Glomerular endothelial cell (primary cell): ENCODE results near the gene CBFA2T3. TPM values are rescaled to one million over a fixed set of nuclear protein-coding genes. Genes with fewer than 3 reads are reported as not detected.
A peak's percentile ranks its signal among the peaks of the same experiment; 100 is the strongest.
"Not testable (repeated sequence)": the region's sequence is repeated elsewhere in the genome, so short reads cannot be mapped to it uniquely, and the experiment has no call there.

Experiments
- DNase-seq: peaks from one replicate; pipeline ENCODE4 v3.0.0-alpha.2; 2011; ENCODE audit warnings: low read depth, low spot score; ENCODE audit errors: extremely low read depth
- total RNA-seq: library from RNA; depleted of rRNA; stranded (reverse); fragments of >200 nt; gene quantifications from 2 replicates; pipeline ENCODE4 v1.2.3, GENCODE V29; 2015

The CBFA2T3 gene
- total RNA-seq, 1 donor from 2014 or later, result 0.23 TPM

- no peak for DNase-seq
These were observed 36.8 kb upstream of the CBFA2T3 start for GRCh38 chr16:89013692-89014402.

GRCh38 chr16:89013111-89013510, 36.1 kb upstream of the CBFA2T3 start:
- no peak for DNase-seq

- DNase-seq, result no peak
These were observed 35.6 kb upstream of the CBFA2T3 start for GRCh38 chr16:89012622-89012995.

- no peak for DNase-seq
These were observed 35.1 kb upstream of the CBFA2T3 start for GRCh38 chr16:89011909-89012621.

GRCh38 chr16:89010210-89010925, 33.4 kb upstream of the CBFA2T3 start:
- DNase-seq, result no peak

GRCh38 chr16:89009343-89010209, 32.6 kb upstream of the CBFA2T3 start:
- DNase-seq, result no peak

- not testable (repeated sequence) for DNase-seq
These were observed 31.8 kb upstream of the CBFA2T3 start for GRCh38 chr16:89008796-89009195.

GRCh38 chr16:89007371-89008249, 30.6 kb upstream of the CBFA2T3 start:
- DNase-seq, result no peak

GRCh38 chr16:89006036-89006752, 29.2 kb upstream of the CBFA2T3 start:
- DNase-seq, result no peak

- DNase-seq, result no peak
These were observed 28.4 kb upstream of the CBFA2T3 start for GRCh38 chr16:89005201-89006035.

GRCh38 chr16:89004209-89004831, 27.3 kb upstream of the CBFA2T3 start:
- DNase-seq, result peak; percentile 20

GRCh38 chr16:89003831-89004208, 26.8 kb upstream of the CBFA2T3 start:
- no peak for DNase-seq

- DNase-seq, result no peak
These were observed 26.1 kb upstream of the CBFA2T3 start for GRCh38 chr16:89002851-89003830.

- not testable (repeated sequence) for DNase-seq
These were observed 25.1 kb upstream of the CBFA2T3 start for GRCh38 chr16:89002081-89002480.

- DNase-seq, result no peak
These were observed 24.4 kb upstream of the CBFA2T3 start for GRCh38 chr16:89001117-89002027.
